HG03571 (cell line): ENCODE data around the gene LUZP2.
"Not testable (repeated sequence)": the region's sequence is repeated elsewhere in the genome, so short reads cannot be mapped to it uniquely, and the experiment has no call there.

Experiments used
- ATAC-seq: cut with Tn5 transposase; IDR thresholded peaks from one replicate; pipeline ENCODE4 v1.9.1; 2021; ENCODE audit not compliant: unreplicated experiment

The LUZP2 gene

GRCh38 chr11:24890426-24890825 lies 393.6 kb downstream of the LUZP2 start:
- no peak for ATAC-seq

- not testable (repeated sequence) for ATAC-seq
Observed at GRCh38 chr11:24891845-24892492, 395.1 kb downstream of the LUZP2 start.

GRCh38 chr11:24896118-24896835 lies 399.4 kb downstream of the LUZP2 start:
- no peak for ATAC-seq

- ATAC-seq: no peak
Observed at GRCh38 chr11:24900514-24900913, 403.7 kb downstream of the LUZP2 start.

GRCh38 chr11:24900960-24901549 lies 404.2 kb downstream of the LUZP2 start:
- no peak for ATAC-seq

GRCh38 chr11:24903555-24903954 lies 406.7 kb downstream of the LUZP2 start:
- ATAC-seq: no peak

GRCh38 chr11:24925091-24925490 lies 428.2 kb downstream of the LUZP2 start:
- no peak for ATAC-seq

GRCh38 chr11:24932110-24933000 lies 435.5 kb downstream of the LUZP2 start:
- ATAC-seq: no peak

GRCh38 chr11:24934733-24935439 lies 438.0 kb downstream of the LUZP2 start:
- no peak for ATAC-seq

GRCh38 chr11:24944891-24945290 lies 448.0 kb downstream of the LUZP2 start:
- ATAC-seq: no peak

- ATAC-seq: no peak
Observed at GRCh38 chr11:24949406-24949805, 452.6 kb downstream of the LUZP2 start.

GRCh38 chr11:24963852-24964251 lies 467.0 kb downstream of the LUZP2 start:
- no peak for ATAC-seq

GRCh38 chr11:24965748-24966147 lies 468.9 kb downstream of the LUZP2 start:
- ATAC-seq: no peak

GRCh38 chr11:24993903-24994302 lies 497.1 kb downstream of the LUZP2 start:
- ATAC-seq: not testable (repeated sequence)

GRCh38 chr11:24999929-25000328 lies 503.1 kb downstream of the LUZP2 start:
- ATAC-seq: not testable (repeated sequence)

- no peak for ATAC-seq
Observed at GRCh38 chr11:25037431-25037830, 540.6 kb downstream of the LUZP2 start.

- no peak for ATAC-seq
Observed at GRCh38 chr11:25038131-25038530, 541.3 kb downstream of the LUZP2 start.

GRCh38 chr11:25039165-25039564 lies 542.3 kb downstream of the LUZP2 start:
- ATAC-seq: no peak

GRCh38 chr11:25048632-25049031 lies 551.8 kb downstream of the LUZP2 start:
- ATAC-seq: no peak

GRCh38 chr11:25052844-25053243 lies 556.0 kb downstream of the LUZP2 start:
- ATAC-seq: no peak

- no peak for ATAC-seq
Observed at GRCh38 chr11:25057861-25058260, 561.0 kb downstream of the LUZP2 start.
